ENCODE results near the gene HSPB1. TPM values are rescaled to one million over a fixed set of nuclear protein-coding genes. Genes with fewer than 3 reads are reported as not detected.

HSPB1 gene
- total RNA-seq (100 to 1,000 TPM; 106 to 752 (median 138) TPM), polyA plus RNA-seq (100 to 1,000 TPM; 160 to 642 TPM)

DNA sequence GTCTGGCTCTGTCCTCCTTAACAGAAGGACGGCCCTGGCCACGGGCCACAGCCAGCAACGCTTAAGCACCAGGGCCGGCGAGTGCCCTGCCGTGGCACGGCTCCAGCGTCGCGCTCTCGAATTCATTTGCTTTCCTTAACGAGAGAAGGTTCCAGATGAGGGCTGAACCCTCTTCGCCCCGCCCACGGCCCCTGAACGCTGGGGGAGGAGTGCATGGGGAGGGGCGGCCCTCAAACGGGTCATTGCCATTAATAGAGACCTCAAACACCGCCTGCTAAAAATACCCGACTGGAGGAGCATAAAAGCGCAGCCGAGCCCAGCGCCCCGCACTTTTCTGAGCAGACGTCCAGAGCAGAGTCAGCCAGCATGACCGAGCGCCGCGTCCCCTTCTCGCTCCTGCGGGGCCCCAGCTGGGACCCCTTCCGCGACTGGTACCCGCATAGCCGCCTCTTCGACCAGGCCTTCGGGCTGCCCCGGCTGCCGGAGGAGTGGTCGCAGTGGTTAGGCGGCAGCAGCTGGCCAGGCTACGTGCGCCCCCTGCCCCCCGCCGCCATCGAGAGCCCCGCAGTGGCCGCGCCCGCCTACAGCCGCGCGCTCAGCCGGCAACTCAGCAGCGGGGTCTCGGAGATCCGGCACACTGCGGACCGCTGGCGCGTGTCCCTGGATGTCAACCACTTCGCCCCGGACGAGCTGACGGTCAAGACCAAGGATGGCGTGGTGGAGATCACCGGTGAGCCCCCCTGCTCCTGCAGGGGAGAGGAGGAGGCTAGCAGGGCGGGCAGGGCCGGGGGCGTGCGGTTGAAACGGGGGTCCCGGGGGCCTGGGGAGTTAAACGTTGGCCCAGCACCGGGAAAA is at the start of gene HSPB1:
Gene HSPB1 (plus strand): TSS at position 327 of the 855 bp plus-strand sequence. CDS start 40 bp downstream, at position 367.
- Histone ChIP-seq H3K4me3 (peak within 1 kb of the TSS; percentile 38 to 74 (median 68)), H3K27me3 (no peaks in the 10 kb centered on the region), H3K36me3 (no peaks in the 10 kb centered on the region), H3K27ac (peak within 1 kb of the TSS; percentile 93 to 100 (median 98)), H3K4me1 (peaks cover 22 to 32% (median 23%) of the 10 kb centered on the region in 3 donors), H3K9me3 (no peaks in the 10 kb centered on the region)
- DNase-seq (peak; percentile 96 to 99 (median 97)), ATAC-seq (peak; percentile 58 to 80 (median 69)), FAIRE-seq (peak; percentile 20)
- TF ChIP-seq, protein P1, sequence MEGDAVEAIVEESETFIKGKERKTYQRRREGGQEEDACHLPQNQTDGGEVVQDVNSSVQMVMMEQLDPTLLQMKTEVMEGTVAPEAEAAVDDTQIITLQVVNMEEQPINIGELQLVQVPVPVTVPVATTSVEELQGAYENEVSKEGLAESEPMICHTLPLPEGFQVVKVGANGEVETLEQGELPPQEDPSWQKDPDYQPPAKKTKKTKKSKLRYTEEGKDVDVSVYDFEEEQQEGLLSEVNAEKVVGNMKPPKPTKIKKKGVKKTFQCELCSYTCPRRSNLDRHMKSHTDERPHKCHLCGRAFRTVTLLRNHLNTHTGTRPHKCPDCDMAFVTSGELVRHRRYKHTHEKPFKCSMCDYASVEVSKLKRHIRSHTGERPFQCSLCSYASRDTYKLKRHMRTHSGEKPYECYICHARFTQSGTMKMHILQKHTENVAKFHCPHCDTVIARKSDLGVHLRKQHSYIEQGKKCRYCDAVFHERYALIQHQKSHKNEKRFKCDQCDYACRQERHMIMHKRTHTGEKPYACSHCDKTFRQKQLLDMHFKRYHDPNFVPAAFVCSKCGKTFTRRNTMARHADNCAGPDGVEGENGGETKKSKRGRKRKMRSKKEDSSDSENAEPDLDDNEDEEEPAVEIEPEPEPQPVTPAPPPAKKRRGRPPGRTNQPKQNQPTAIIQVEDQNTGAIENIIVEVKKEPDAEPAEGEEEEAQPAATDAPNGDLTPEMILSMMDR (IDR thresholded peaks at IDR 0.05): no peak
- intact Hi-C loops (cut with DNase I): no loop called here
- WGBS, 2 donors: 0 to 1% methylated on average over 70 to 75 of the region's 75 CpGs

DNA sequence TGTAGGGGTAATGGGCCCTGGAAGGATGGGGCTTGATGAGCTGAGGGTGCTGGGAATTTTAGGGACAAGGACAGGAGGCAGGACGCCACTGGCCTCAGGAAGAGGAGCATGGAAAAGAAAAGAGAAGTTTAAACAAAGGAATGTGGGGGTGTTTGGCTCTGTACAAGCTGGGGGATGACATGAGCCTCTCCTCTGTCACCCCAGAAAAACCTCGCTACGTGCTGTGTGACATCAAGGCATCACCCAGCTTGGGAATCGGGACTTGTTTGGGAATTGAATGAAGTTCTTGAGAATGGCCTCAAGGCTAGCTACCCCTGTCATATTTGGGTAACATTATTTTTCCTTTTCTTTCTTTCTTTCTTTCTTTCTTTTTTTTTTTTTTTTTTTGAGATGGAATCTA is 47.7 kb upstream of the HSPB1 start:
- Histone ChIP-seq H3K27me3 (no peaks in the 10 kb centered on the region), H3K36me3 (no peaks in the 10 kb centered on the region), H3K27ac (no peak overlapping the region), H3K4me1 (no peaks in the 10 kb centered on the region), H3K4me3 (no peak overlapping the region), H3K9me3 (no peaks in the 10 kb centered on the region)
- intact Hi-C loops (cut with DNase I): no loop called here
- no peak for ATAC-seq
- WGBS, 2 donors: 77 to 78% methylated on average over 4 of the region's 4 CpGs
- FAIRE-seq: no peak
- DNase-seq: no peak
- TF ChIP-seq, protein P1 (IDR thresholded peaks at IDR 0.05): no peak

DNA sequence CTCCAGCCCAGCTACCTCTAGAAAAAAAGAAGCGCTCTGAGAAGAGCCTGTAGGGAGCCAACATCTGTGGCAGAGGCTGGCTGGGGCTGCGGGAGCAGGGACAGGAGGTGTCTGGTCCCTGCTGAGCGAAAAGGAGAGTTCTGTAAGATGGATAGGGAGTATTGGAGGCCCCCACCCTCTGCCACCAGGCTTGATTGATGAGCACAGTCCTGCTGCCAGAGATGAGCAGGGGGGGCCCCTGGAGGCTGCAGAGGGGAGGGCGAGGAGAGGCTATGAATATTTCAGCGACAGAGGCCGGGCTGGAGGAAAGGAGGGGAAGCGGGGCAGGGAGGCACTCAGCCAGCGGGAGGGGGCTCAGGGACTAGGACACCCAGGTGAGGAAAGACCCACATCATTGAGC is 44.5 kb upstream of the HSPB1 start:
- FAIRE-seq: no peak
- H3K27ac ChIP-seq: no peak overlapping the region
- WGBS, 2 donors: 56 to 59% methylated on average over 8 of the region's 8 CpGs

DNA sequence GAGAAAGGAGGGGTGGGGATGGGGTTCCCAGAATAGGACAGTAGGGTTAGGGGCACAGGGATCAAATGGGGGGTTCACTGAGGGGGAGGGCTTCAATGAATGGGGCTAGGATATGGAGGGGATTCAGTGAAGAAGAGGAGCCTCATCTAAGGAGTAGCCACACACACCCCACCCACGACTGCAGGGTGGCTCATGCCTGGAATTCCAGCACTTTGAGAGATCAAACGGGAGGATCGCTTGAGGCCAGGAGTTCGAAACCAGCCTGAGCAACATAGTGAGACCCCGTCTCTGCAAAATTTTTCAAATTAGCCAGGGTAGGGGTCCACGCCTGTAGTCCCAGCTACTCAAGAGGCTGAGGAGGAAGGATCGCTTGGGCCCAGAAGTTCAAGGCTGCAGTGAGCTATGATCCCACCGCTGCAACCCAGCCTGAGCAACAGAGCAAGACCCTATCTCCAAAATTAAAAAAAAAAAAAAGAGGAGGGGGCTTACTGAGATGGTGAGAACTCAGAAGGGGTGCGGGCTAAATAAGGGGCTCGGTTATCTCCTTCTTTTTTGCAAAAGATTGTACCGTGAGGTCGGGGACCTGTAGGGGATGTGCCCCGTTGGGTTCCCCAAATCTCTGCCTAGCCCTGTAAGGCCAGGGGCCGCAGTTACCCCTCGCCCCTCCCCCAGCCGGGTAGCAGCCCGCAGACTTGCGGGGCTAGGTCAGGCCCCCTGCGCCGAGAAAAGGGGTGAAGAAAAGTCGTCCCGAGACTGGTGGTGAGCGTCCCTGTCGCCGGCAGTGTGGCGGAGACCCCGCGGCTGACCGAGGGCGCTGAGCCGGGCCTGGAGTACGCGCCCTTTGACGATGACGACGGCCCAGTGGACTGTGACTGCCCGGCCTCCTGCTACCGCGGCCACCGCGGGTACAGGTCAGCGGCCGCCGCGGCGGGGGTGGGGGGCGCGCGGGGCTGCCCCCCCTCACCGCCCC is 43.1 kb upstream of the HSPB1 start:
- WGBS, 2 donors: 16 to 29% methylated on average over 30 to 50 of the region's 50 CpGs
- no peak overlapping the region for H3K27ac ChIP-seq
- ATAC-seq (peak in 3 of 4 donors; percentile 23 to 38 (median 33)), FAIRE-seq (no peak), DNase-seq (peak in 1 of 6 donors; percentile 61)
- no peaks in the 10 kb centered on the region for H3K4me1 ChIP-seq
- no peaks in the 10 kb centered on the region for H3K9me3 ChIP-seq
- H3K27me3 ChIP-seq: no peaks in the 10 kb centered on the region
- no peaks in the 10 kb centered on the region for H3K36me3 ChIP-seq
- intact Hi-C loops (cut with DNase I): loop anchor here in 2 of 3 donors (5.0 to 10.0 kb wide), 2 partner anchors 75 to 77 kb away; no protein-coding TSS in a partner anchor
- TF ChIP-seq, protein P1 (IDR thresholded peaks at IDR 0.05): no peak
- H3K4me3 ChIP-seq: peak overlapping the region in 2 of 4 donors; percentile 26 to 46

More for the DNA sequence above, 44.5 kb upstream of the HSPB1 start:
- Histone ChIP-seq H3K9me3 (no peaks in the 10 kb centered on the region), H3K36me3 (no peaks in the 10 kb centered on the region), H3K4me3 (no peak overlapping the region), H3K27me3 (no peaks in the 10 kb centered on the region), H3K4me1 (no peaks in the 10 kb centered on the region)
- intact Hi-C loops (cut with DNase I): no loop called here
- TF ChIP-seq, protein P1 (IDR thresholded peaks at IDR 0.05): no peak
- ATAC-seq (no peak), DNase-seq (no peak)

All from pancreas (tissue), 10 donors.